ENCODE results near the gene EBF4.

EBF4 gene

GRCh38 chr20:2698186-2698817 is 5.7 kb downstream of the EBF4 start:
- Histone ChIP-seq H3K4me2 (peak overlapping the region; percentile 42), H3K4me1 (peaks cover 54% of the 10 kb centered on the region), H3K4me3 (no peak overlapping the region), H3K9ac (no peak overlapping the region), H3K27ac (no peak overlapping the region), H4K20me1 (peaks cover 43% of the 10 kb centered on the region), H3K9me3 (no peaks in the 10 kb centered on the region), H3K27me3 (peaks cover 14% of the 10 kb centered on the region; the same call in 1 of the 2 replicates), H3K36me3 (no peaks in the 10 kb centered on the region)
- TF ChIP-seq Cebpa-rat (IDR thresholded peaks at IDR 0.05), result no peak

DNA sequence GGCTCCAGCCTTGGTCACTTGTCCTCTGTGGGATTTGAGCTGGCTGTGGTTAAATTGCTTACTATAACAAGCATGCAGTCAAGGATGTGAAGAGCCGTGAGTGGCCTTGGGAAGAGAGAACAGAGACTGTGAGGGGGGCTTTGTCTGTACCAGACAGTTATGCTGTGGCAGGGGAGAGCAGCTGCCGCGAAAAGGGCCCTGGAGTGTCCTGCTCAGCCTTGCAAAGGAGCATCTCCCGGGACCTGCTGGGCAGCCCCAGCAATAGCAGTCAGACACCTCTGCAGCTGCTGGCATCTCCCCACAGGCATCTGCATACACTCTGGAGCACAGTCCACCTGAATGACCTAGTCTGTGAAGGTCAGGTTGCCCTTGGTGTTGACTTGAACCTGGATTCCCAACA is 6.3 kb downstream of the EBF4 start:
- Histone ChIP-seq H3K27me3 (peaks cover 8% of the 10 kb centered on the region; the same call in 1 of the 2 replicates), H3K4me3 (no peak overlapping the region), H3K27ac (no peak overlapping the region), H3K9ac (no peak overlapping the region), H4K20me1 (peaks cover 38% of the 10 kb centered on the region), H3K36me3 (no peaks in the 10 kb centered on the region), H3K9me3 (no peaks in the 10 kb centered on the region), H3K4me1 (peaks cover 48% of the 10 kb centered on the region), H3K4me2 (peak overlapping the region; percentile 42; the same call in 1 of the 2 replicates)
- no peak for TF ChIP-seq Cebpa-rat (IDR thresholded peaks at IDR 0.05)

GRCh38 chr20:2699775-2700413 is 7.3 kb downstream of the EBF4 start:
- no peak for TF ChIP-seq Cebpa-rat (IDR thresholded peaks at IDR 0.05)
- Histone ChIP-seq H4K20me1 (peaks cover 28% of the 10 kb centered on the region; the same call in 1 of the 2 replicates), H3K9me3 (no peaks in the 10 kb centered on the region), H3K4me3 (no peak overlapping the region), H3K9ac (no peak overlapping the region), H3K4me1 (peaks cover 38% of the 10 kb centered on the region), H3K27me3 (no peaks in the 10 kb centered on the region), H3K4me2 (no peak overlapping the region), H3K36me3 (no peaks in the 10 kb centered on the region), H3K27ac (no peak overlapping the region)

- Histone ChIP-seq H3K4me2 (peak overlapping the region; percentile 5; the same call in 1 of the 2 replicates), H3K27me3 (no peaks in the 10 kb centered on the region), H4K20me1 (peaks cover 28% of the 10 kb centered on the region; the same call in 1 of the 2 replicates), H3K27ac (no peak overlapping the region), H3K36me3 (no peaks in the 10 kb centered on the region), H3K9ac (no peak overlapping the region), H3K4me3 (no peak overlapping the region), H3K4me1 (peaks cover 28% of the 10 kb centered on the region), H3K9me3 (no peaks in the 10 kb centered on the region)
- TF ChIP-seq Cebpa-rat (IDR thresholded peaks at IDR 0.05), result no peak
Observed at GRCh38 chr20:2700913-2701620, 8.5 kb downstream of the EBF4 start.

DNA sequence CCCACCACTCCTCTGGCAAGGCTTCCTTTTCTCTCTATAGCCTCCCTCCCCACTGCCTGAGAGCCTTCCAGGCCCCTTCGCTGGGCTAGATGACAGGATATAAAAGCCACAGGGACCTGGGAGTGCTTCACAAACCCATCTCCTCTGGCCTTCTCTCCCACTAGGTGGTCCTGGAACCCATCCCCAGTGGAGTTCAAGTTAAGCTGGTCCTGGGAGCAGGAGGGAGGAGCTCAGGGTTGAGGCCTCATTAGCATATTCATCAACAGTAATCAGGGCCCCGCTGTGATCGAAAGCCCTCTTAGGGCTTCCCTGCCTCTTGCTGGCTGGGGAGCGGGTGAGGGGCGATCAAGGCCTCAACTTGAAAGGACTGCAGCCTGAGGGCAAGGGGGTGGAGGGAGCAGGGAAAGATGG is 9.1 kb downstream of the EBF4 start:
- H3K36me3 ChIP-seq, result no peaks in the 10 kb centered on the region
- H3K9me3 ChIP-seq, result no peaks in the 10 kb centered on the region
- no peak overlapping the region for H3K4me3 ChIP-seq
- H3K27me3 ChIP-seq, result no peaks in the 10 kb centered on the region
- H3K4me1 ChIP-seq, result peaks cover 30% of the 10 kb centered on the region
- H3K27ac ChIP-seq, result no peak overlapping the region
- no peak overlapping the region for H3K9ac ChIP-seq
- H4K20me1 ChIP-seq, result peaks cover 28% of the 10 kb centered on the region; the same call in 1 of the 2 replicates
- no peak overlapping the region for H3K4me2 ChIP-seq
- TF ChIP-seq Cebpa-rat (IDR thresholded peaks at IDR 0.05), result no peak

DNA sequence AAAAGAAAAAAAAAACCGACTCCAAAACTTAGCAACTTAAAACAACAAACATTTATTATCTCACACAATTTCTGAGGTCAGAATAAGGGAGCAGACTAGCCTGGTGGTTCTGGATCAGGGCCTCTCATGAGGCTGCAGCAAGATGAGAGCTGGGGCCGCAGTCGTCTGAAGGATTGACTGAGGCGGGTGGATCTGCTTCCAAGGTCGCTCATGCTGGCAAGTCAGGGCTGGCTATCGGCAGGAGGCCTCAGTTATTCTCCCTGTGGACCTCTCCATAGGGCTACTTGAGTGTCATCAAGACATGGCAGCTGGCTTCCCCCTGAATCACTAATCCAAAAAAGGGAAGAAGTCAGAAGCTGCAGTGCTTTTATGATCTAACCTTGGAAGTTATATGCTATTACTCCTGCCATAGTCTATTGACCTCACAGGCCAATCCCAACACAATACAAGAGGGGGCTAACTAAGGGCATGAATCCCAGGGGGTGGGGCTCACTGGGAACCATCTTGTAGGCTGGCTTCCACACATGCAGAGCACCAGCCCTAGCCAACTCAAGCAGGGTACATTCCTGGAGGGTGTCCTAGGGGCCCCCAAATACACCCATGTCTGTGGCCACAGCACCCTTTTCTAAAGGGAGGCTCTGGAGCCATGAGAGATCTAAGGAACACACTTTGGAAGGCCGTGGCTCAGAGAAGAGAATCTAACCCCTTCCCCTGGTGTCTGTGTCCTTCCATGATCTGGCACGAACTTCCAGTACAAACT is 11.3 kb downstream of the EBF4 start:
- H3K4me3 ChIP-seq, result no peak overlapping the region
- no peak overlapping the region for H3K4me2 ChIP-seq
- TF ChIP-seq Cebpa-rat (IDR thresholded peaks at IDR 0.05), result no peak
- H3K27me3 ChIP-seq, result no peaks in the 10 kb centered on the region
- H3K9me3 ChIP-seq, result no peaks in the 10 kb centered on the region
- no peak overlapping the region for H3K9ac ChIP-seq
- H3K4me1 ChIP-seq, result peaks cover 26% of the 10 kb centered on the region
- H4K20me1 ChIP-seq, result peaks cover 21% of the 10 kb centered on the region; the same call in 1 of the 2 replicates
- no peak overlapping the region for H3K27ac ChIP-seq
- no peaks in the 10 kb centered on the region for H3K36me3 ChIP-seq

- H3K9ac ChIP-seq, result 0 out of 2 replicates have a peak overlapping the region, but pooled peaks have one; percentile 24
- H3K4me2 ChIP-seq, result peak overlapping the region; percentile 72
- H3K36me3 ChIP-seq, result no peaks in the 10 kb centered on the region
- H3K4me3 ChIP-seq, result no peak overlapping the region
- no peak for TF ChIP-seq Cebpa-rat (IDR thresholded peaks at IDR 0.05)
- H3K9me3 ChIP-seq, result no peaks in the 10 kb centered on the region
- no peak overlapping the region for H3K27ac ChIP-seq
- H3K27me3 ChIP-seq, result no peaks in the 10 kb centered on the region
- H3K4me1 ChIP-seq, result peaks cover 37% of the 10 kb centered on the region
- H4K20me1 ChIP-seq, result peaks cover 5% of the 10 kb centered on the region; the same call in 1 of the 2 replicates
Observed at GRCh38 chr20:2705931-2706645, 13.5 kb downstream of the EBF4 start.

DNA sequence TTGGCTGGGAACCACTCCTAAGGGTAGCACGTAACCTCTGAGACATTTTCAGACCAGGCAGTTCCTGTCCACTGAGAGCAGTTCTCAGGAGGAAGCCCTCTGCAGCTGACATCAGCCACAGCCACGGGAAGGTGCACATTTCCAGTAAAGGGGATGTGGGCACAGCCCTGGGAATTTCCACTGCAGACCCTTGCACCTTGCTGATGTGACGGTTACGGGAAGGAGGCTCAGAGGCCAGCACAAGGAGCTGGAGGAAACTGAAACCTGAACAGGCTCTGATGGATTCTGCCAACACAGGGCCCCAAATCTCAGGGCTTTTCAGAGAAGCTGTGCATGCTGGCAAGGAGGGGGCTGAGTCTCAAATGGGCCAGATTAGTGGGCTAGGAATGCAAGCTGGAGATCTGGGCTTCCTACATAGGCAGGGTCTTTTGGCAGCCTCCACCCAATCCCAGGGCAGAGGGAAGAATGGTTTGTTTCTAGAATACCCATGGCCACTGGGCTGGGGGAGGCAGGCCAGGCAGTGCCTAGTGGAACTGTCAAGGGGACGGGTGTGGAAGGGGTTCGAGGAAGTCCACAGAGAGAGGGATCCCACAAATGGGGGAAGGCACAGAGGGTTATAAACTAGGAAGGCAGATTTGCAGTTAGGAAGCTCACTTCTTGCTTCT is 14.2 kb downstream of the EBF4 start:
- peak overlapping the region; percentile 13; the same call in 1 of the 2 replicates for H3K27ac ChIP-seq
- no peak overlapping the region for H3K4me3 ChIP-seq
- H3K36me3 ChIP-seq, result no peaks in the 10 kb centered on the region
- no peaks in the 10 kb centered on the region for H3K27me3 ChIP-seq
- H3K4me1 ChIP-seq, result peaks cover 37% of the 10 kb centered on the region
- H4K20me1 ChIP-seq, result no peaks in the 10 kb centered on the region
- H3K4me2 ChIP-seq, result peak overlapping the region; percentile 72
- H3K9me3 ChIP-seq, result no peaks in the 10 kb centered on the region
- no peak for TF ChIP-seq Cebpa-rat (IDR thresholded peaks at IDR 0.05)
- peak overlapping the region; percentile 24; the same call in 1 of the 2 replicates for H3K9ac ChIP-seq
